Esophagus mucosa (tissue), 1 donor: ENCODE results near the gene TEX101. TPM values are rescaled to one million over a fixed set of nuclear protein-coding genes. Genes with fewer than 3 reads are reported as not detected.

Experiments used
- ATAC-seq: fragments of 200-7000 bp; cut with Tn5 transposase; one replicate; pipeline ENCODE4 v1.9.1; 2020
- total RNA-seq: library from RNA; stranded (reverse); gene quantifications from one replicate; pipeline ENCODE4 v1.2.4, GENCODE V29; 2023
- donor health status: DM: yes; HTN: yes; CAD: no.

The TEX101 gene
- total RNA-seq, 1 donor from 2014 or later, result 3.3 TPM

- no peak for ATAC-seq
These were observed 35.9 kb downstream of the TEX101 start for GRCh38 chr19:43450545-43450997.

- ATAC-seq, result peak; percentile 80
These were observed 37.9 kb downstream of the TEX101 start for GRCh38 chr19:43452582-43452981.

GRCh38 chr19:43454031-43454430 is 39.3 kb downstream of the TEX101 start:
- ATAC-seq, result no peak

GRCh38 chr19:43455321-43456113 is 40.8 kb downstream of the TEX101 start:
- peak; percentile 40 for ATAC-seq

GRCh38 chr19:43457809-43458208 is 43.1 kb downstream of the TEX101 start:
- peak; percentile 35 for ATAC-seq

GRCh38 chr19:43460362-43461016 is 45.8 kb downstream of the TEX101 start:
- ATAC-seq, result no peak

GRCh38 chr19:43461303-43461702 is 46.6 kb downstream of the TEX101 start:
- ATAC-seq, result no peak

GRCh38 chr19:43462383-43462782 is 47.7 kb downstream of the TEX101 start:
- no peak for ATAC-seq

GRCh38 chr19:43462785-43463380 is 48.2 kb downstream of the TEX101 start:
- ATAC-seq, result no peak

- ATAC-seq, result peak; percentile 82
These were observed 48.9 kb downstream of the TEX101 start for GRCh38 chr19:43463381-43464133.

- ATAC-seq, result peak; percentile 56
These were observed 49.6 kb downstream of the TEX101 start for GRCh38 chr19:43464134-43464775.

GRCh38 chr19:43465468-43466120 is 50.9 kb downstream of the TEX101 start, which contains the start of gene LYPD3:
Gene LYPD3 (minus strand): TSS chr19:43465608. CDS start chr19:43465571, 37 bp downstream.
- peak; percentile 63 for ATAC-seq

GRCh38 chr19:43466793-43467192 is 52.1 kb downstream of the TEX101 start:
- ATAC-seq, result no peak

GRCh38 chr19:43467276-43467675 is 52.6 kb downstream of the TEX101 start:
- ATAC-seq, result no peak

GRCh38 chr19:43467730-43468129 is 53.0 kb downstream of the TEX101 start:
- no peak for ATAC-seq

Other genes starting within 250 kb of the TEX101 start
- not detected for gene PSG5, start 228.4 kb upstream of the TEX101 start, total RNA-seq
- 0.48 TPM for gene PSG4, start 209.3 kb upstream of the TEX101 start, total RNA-seq
- not detected for gene PSG9, start 145.4 kb upstream of the TEX101 start, total RNA-seq
- 2.4 TPM for gene CD177, start 61.2 kb upstream of the TEX101 start, total RNA-seq
- 739 TPM for gene LYPD3, start 50.7 kb downstream of the TEX101 start, total RNA-seq
- gene PHLDB3, start 89.9 kb downstream of the TEX101 start, total RNA-seq, result 52.2 TPM
- 81.9 TPM for gene ETHE1, start 112.3 kb downstream of the TEX101 start, total RNA-seq
- 0.72 TPM for gene ZNF575, start 118.3 kb downstream of the TEX101 start, total RNA-seq
- 15.6 TPM for gene XRCC1, start 160.6 kb downstream of the TEX101 start, total RNA-seq
- gene PINLYP, start 160.9 kb downstream of the TEX101 start, total RNA-seq, result 9.1 TPM
- gene IRGQ, start 181.2 kb downstream of the TEX101 start, total RNA-seq, result 10.5 TPM
- gene ZNF576, start 181.7 kb downstream of the TEX101 start, total RNA-seq, result 12.4 TPM
- 0.12 TPM for gene SRRM5, start 197.2 kb downstream of the TEX101 start, total RNA-seq
- gene ZNF428, start 204.7 kb downstream of the TEX101 start, total RNA-seq, result 14.9 TPM
- gene CADM4, start 225.0 kb downstream of the TEX101 start, total RNA-seq, result 13.0 TPM